ENCODE measurements around the gene FUT8.
A peak's percentile ranks its signal among the peaks of the same experiment; 100 is the strongest.

FUT8 gene

DNA sequence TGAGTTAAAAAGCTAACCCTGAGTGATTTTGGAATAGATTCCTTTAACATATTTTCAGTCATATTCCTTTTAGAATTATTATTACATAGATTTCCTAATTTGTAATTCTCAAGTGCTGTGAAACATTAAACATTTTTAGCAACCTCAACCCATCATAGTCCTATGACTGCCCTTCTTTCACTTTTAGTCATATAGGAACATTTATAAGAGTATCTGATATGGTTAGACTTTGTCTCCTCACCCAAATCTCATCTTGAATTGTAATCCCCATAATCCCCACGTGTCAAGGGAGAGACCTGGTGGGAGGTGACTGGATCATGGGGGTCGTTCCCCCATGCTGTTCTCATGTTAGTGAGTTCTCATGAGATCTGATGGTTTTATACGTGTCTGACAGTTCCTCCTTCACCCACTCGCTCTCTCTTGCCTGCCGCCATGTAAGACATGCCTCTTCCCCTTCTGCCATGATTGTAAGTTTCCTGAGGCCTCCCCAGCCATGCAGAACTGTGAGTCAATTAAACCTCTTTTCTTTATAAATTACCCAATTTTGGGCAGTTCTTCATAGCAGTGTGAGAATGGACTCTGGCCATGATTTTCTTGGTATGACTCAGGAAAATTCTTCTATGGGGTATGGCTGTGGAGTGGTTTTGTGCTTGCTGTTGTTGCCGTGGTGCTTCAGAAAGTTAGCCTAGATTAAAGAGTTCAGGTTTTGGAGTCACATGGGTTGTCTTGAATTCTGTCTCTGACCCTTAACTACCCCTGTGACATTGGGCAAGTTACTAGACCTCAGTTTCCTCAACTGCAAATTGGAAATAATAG lies 83.9 kb downstream of the FUT8 start:
- DNase-seq = peak; percentile 20

DNA sequence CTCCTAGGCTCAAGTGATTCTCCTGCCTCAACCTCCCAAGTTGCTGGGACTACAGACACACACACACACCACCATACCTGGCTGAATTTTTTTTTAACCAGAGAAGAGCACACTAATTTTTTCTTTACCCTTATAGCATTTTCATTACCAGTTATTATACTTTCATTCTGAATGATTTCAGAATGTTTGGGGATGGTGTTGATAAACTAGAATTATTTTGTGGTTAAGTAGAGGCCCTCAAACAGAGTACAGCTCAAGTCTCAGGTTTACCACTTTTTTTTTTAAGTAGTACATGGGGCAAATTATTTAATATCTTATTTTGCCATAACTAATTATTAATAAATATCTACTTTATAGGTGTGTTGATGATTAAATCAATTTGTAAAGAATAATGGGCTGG lies 86.6 kb downstream of the FUT8 start:
- DNase-seq = no peak

DNA sequence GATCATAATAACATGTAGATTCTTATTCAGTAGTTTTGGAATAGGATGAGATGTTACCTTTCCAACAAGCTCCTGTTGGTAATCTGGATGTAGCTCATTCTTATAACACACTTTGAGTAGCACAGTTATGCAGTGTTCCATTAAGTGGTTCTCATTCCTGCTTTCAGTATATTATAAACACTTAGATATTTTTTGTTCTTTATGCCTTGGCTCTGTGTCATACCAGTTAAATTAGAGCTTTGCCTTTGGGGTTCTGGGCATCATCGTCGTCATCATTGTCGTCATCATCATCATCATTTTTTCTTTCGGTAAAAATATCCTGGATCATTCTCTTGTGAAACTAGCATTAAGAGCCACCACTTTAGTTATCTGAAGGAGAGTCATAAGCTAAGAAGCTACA lies 87.5 kb downstream of the FUT8 start:
- no peak for DNase-seq

DNA sequence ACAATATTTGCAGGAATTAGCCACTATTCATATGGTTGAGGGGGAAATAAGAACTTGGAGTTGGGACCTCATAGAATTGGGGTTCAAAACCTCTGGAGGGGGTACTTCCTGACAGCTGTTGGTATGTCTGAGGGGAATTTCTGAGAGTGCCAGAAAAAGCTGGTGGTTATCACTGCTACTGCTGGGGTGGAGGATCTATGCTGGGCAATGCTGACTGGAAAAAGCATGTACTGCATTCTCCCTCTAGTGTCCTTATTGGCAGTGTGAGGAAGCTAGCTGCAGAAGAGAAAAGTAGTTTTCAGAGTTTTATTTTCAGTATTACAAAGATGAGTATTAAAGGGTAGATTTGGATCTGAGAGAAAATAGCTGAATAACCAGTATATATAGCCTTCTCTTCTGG lies 88.8 kb downstream of the FUT8 start:
- DNase-seq = no peak

DNA sequence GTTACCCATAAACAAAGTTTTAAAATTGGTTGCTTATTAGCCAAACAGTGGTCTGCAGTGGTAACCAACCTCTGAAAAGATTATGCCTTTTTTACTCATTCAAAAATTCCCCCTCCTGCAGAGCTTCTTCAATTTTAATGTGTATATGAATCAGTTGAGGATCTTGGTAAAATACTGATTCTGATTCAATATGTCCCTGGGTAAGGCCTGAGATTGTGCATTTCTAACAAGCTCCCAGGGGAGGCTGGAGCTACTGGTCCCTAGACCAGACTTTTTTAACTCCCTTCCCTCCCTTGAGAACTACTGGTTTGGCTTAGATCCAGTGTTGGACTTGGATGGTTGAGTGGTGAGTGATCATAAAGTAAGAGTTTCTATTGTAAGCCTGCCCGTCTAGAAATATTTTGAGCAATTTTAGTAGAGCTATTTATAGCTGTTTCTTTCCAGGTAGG lies 90.2 kb downstream of the FUT8 start:
- DNase-seq = peak; percentile 70

DNA sequence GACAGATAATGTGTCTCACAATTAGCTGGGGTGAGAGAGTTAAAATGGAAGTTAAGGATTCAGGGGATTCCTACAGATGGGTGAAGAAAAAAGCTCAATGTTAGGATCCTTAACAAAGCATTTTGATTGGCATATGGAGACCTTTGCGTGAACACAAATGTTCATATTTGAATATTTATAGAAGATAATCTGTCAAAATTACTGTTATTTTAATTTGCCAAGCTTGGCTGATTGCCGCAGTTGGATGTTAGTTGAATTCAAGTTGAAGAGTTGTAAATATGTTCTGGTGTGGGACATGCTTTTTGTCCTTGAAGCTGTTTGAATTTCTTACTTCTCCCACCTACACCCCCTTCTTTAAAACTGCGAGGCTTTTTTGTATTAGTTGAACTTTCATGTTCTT lies 91.2 kb downstream of the FUT8 start:
- DNase-seq = no peak

DNA sequence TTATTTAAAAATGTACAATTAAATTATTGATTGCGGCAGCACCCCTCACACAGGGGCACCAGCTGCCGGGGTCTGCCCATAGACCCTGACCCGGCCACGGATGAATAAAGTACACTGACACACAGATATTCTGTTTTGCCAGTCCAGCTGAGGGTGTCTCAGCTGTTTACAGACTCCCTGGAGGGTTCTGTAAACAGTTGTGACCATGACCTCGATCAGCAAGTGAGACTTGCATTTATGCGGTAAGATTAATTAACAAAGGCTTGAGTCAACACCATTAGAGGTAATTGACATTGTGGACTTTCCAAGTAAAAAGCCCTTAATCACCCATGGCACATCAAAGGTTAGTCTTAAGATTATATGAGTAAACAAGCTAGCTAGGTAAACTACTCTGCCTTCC lies 94.3 kb downstream of the FUT8 start:
- DNase-seq = no peak

DNA sequence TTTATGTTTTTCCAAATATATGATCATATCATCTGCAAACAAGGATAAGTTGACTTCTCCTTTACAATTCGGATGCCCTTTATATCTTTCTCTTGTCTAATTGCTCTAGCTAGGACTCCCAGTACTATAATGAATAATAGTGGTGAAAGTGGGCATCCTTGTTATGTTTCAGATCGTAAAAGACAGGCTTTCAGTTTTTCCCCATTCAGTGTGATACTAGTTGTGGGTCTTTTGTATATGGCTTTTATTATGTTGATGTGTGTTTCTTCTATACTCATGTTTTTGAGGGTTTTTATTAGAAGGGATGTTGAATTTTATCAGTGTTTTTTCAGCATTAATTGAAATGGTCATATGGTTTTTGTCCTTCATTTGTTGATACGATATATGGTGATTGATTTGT lies 97.3 kb downstream of the FUT8 start:
- no peak for DNase-seq

DNA sequence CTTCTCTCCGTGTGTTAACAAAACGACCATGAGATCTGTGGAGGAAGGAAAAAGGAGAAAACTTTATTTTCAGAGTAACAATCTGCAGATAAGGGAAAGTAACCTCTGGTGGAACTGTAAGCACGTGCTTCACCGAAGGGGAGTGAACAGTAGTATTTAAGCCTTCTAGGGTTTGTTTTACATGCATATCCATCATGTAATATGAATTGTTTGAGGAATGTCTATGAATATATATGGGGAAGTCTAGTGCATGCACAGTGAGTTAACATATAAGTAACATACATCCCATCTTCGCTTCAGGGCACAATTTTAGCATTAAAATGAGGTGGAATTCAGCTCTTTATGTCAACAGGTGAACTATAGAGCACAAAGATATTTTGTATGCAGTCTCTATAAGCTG lies 101.1 kb downstream of the FUT8 start:
- DNase-seq = no peak

DNA sequence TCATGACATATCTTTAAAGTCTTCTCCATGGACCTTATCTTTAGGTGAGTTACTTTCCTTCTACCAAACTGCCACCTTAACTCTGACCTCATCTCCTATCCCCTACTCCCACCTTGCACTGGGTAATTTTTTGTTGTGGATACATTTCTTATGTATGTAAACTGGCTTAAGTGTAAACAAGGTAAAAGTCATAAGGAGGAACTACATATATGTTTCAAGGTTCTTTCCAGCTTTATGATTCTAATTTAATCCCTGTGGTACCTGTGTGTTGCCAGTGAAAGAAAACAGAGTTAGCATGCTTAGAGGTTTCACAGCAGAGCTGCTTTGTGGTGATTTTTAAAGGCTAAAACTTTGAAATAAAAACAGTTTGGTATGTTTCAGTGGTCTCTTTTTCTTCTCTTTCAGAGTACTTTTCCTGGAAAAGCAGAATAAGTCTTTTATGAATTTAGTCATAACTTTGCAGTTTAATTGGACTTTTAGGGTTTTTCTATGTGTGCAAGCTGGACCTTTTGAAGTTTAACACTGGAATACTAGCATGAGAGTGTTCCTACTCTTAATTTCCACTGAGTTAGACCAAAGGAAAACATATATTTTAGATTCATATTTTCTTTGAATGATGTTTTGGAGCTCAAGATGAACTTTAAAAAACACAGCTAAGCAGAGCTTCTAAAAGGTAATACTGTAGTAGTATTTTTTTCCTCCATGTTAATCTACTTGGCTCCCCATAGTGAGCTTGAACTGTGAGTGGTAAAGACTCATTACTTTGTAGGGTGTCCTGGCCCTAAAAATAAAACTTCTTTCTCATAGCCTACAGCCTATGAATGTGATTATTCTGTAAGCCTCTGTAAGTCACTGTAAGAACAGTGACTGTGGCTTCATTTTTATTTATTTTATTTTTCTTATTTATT lies 105.4 kb downstream of the FUT8 start:
- no peak for DNase-seq

DNA sequence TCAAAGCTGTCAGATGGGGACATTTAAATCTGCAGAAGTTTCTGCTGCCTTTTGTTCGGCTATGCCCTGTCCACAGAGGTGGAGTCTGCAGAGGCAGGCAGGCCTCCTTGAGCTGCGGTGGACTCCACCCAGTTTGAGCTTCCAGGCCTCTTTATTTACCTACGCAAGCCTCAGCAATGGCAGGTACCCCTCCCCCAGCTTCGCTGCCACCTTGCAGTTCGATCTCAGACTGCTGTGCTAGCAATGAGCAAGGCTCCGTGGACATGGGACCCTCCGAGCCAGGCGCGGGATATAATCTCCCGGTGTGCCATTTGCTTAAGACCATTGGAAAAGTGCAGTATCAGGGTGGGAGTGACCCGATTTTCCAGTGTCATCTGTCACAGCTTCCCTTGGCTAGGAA lies 115.5 kb downstream of the FUT8 start:
- no peak for DNase-seq

DNA sequence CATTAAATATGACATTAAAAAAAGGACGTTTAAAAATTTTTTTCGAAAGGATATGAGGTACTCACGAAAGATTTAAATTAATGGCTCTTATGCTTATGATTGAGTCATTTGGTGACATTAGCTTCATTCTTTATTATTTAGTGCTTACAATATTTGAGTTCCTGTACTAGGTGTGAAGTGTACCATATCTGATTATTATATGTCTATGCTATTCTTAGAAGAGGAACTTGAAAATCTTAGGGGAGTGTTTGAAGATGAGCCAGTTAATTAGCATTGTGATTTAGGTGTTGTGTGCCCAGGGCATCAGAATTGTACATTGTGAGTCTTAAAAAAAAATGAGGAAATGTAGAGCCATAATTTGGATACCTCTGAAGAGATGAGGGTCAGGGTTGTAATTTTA lies 118.6 kb downstream of the FUT8 start:
- no peak for DNase-seq

DNA sequence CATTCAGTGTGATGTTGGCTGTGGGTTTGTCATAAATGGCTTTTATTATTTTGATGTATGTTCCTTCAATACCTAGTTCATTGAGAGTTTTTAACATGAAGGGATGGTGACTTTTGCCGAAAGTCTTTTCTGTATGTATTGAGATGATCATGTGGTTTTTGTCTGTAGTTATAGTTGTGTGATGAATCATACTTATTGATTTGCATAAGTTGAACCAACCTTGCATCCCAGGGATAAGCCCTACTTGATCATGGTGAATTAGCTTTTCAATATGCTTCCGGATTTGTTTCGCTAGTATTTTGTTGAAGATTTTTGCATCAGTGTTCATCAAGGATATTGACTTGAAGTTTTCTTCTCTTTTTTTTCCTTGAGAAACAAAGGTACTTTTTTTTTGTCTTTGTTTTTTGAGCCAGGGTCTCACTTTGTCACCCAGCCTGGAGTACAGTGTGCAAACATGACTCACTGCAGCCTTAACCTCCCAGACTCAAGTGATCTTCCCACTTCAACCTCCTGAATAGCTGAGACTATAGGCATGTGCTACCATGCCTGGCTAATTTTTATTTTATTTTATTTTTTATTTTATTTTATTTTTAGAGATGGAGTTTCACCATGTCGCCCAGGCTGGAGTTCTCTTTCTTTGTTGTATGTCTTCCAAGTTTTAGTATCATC lies 121.3 kb downstream of the FUT8 start:
- DNase-seq = no peak

DNA sequence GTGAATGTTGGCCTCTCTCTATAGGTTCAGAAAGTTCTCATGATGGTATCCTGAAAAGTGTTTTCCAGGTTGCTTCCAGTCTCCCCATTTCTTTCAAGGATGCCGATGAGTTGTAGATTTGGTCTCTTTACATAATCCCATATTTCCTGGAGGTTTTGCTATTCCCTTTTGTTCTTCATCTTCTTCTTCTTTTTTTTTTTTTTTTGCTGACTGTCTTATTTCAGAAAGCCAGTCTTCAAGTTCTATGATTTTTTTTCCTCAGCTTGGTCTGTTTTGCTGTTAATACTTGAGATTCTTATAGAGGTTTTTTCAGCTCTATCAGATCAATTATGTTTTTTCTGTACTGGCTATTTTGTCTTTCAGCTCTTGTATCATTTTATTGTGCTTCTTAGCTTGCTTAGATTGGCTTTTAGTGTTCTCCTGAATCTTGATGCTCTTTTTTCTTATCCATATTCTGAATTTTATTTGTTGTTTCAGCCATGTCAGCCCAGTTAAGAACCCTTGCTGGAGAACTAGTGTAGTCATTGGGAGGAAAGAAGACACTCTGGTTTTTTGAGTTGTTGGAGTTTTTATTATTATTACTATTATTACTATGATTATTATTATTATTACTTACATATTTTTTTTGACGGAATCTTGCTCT lies 124.4 kb downstream of the FUT8 start:
- no peak for DNase-seq

DNA sequence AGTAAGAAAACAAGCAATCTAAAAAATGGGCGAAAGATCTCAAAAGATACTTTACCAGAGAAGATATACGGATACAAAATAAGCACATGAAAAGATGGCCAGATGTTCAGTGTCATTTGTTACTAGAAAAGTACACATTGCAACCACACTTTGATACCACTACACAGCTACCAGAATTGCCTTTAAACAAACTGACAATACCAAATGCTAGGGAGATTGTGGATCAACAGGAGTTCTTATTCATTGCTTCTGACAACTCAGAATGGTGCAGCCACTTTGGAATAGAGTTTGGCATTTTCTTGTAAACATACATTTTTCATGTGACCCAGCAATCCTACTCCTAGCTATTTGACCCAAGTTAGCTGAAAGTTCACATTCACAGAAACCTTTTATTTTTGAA lies 136.3 kb downstream of the FUT8 start:
- no peak for DNase-seq

DNA sequence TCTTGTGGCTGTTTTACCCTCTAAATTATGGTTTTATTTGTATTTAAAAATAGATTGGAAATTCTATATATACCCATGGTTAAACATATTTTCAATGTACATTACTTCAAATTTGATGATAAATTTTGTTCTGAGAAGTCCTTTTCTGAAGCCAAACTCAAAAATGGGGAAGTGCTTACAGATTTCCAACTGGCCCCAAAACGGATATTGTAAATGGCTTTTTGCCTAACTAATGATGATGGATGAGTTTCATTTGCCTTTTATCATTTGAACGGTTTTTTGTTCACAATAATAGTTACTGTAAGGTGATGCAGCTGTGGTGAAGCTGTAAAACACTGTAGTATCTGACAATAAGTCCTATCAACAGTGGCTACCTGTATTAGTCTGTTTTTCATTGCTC lies 136.9 kb downstream of the FUT8 start:
- DNase-seq = no peak

DNA sequence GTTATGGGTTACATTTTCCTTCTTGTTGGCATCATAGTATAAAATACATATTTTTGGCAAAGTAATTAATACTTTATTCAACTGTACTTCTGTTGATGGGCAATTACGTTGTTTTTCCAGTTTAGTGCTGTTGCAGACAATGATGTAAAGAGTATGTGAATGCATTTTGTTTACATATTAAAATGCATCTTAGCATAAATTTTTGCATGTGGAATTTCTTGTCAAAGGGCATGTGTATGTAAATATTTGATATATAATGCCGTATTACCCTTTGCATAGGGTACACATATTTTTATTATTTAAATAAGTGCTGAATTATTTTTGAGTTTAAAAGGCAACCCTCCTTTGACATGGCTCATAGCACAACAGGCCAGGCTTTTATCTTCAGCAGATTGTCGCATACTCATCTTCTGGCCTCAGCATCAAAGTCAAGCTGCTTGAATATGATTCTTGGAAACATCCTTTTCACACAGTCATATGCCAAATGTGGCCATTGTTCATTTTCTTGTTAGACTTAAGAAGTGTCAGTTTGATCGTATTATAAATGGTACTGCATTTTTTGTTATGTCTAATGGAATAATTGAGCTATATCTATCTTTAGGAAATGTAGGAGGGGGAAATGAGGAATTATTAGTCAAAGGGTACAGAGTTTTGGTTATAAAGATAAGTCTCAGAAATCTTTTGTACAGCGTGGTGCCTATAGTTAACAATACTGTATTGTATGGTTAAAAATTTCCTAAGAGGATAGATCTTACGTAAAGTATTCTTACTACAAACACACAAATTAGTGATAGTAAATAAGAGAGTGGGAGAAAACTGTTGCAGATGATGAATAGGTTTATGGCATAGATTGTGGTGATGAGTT lies 138.5 kb downstream of the FUT8 start:
- DNase-seq = no peak

DNA sequence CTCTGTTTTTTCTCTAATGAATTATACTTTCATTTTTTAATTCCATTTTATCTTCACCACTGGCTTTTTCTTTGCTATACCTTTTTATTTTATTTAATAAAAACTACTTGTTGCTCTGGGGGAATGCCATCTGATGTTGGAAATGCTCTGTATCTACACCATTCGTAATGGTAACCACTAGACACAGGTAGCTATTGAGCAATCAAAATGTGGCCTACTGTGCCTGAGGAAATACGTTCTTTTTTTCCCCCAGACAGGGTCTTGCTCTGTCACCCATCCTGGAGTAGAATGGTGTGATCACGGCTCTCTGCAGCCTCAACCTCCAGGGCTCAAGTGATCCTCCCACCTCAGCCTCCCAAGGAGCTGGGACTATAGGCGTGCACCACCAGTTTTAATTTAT lies 140.2 kb downstream of the FUT8 start:
- no peak for DNase-seq

DNA sequence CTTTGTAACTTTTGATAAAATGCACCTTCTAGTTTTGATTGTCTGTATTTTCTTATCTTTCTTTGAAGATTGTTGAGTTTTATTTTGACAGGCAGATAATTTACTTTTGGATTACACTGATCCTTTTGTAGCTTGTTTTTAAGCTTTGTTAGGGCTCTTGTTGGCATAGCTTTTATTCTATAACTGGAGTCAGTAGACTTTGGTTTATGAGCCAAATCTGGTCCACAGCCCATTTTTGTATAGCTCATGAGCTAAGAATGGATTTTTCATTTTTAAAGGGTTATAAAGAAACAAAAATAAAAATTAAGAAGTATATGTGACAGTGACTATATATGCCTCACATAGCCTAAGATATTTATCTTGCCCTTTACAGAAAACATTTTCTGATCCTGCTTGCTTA lies 142.3 kb downstream of the FUT8 start:
- DNase-seq = no peak

DNA sequence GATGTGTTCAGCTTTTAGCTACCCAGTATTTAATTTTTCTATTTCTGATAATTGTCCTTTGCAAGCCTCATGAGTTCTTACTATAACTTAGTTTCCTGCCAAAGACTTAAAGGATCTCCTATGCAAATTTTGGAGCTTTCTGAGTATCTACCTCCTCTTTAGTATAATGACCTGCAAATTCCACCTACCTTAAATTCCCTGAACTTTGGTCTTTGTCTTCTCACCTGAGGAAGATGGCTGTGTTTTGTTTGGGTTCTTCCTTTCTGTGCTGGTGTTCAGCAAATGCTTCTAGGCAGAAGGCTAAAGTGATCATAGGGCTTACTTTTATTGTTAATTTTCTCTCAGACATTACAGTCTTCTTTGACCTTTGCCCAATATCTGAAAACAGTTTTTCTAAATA lies 142.8 kb downstream of the FUT8 start:
- DNase-seq = no peak

DNA sequence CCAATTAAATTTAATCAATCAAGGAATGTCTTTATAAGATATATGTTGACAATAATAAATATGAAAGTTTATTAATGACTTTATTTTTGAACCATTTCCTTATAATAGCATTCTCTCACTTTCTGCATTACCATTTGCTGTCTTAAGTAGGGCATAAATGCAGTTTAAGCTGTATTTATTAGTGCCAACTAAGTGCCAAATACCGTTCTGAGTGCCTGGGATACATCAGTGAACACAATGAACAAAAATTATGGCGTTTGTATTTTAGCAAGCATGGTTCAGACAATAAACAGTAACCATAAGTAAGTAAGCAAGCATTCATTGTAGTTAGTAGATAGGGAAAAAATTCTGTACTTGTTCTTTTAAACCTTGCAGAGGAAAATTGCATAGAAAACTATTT lies 145.8 kb downstream of the FUT8 start:
- DNase-seq = no peak
